Left lung (tissue), 14 donors: ENCODE data around the gene USP17L15. TPM values are rescaled to one million over a fixed set of nuclear protein-coding genes. Genes with fewer than 3 reads are reported as not detected.
"Not testable (repeated sequence)": the region's sequence is repeated elsewhere in the genome, so short reads cannot be mapped to it uniquely, and the experiment has no call there.

Experiments
- ATAC-seq: fragments of 200-7000 bp; cut with Tn5 transposase; one replicate; pipeline ENCODE4 v1.9.1; 2020; ENCODE audit warnings: moderate library complexity
- DNase-seq, 4 donors: peaks; one replicate each; pipeline ENCODE4 v3.0.0-alpha.2; 2013 to 2020
- H3K27ac ChIP-seq, 2 donors: fragments of 200-600 bp; sonication (generic) in 1 of 2; one replicate each; pipeline versions ENCODE4 v1.5.0 to v1.8.0; 2020 to 2021
- H3K27me3 ChIP-seq, 2 donors: fragments of 200-600 bp; sonication (generic) in 1 of 2; one replicate each; pipeline versions ENCODE4 v1.5.0 to v1.8.0; 2020 to 2021
- H3K36me3 ChIP-seq, 2 donors: fragments of 200-600 bp; sonication (generic) in 1 of 2; one replicate each; pipeline versions ENCODE4 v1.5.0 to v1.8.0; 2020 to 2021
- H3K4me1 ChIP-seq, 2 donors: fragments of 200-600 bp; one replicate each; pipeline ENCODE4 v1.8.0; 2021
- H3K4me3 ChIP-seq, 2 donors: fragments of 200-600 bp; sonication (generic) in 1 of 2; one replicate each; pipeline versions ENCODE4 v1.5.0 to v1.8.0; 2020 to 2021; ENCODE audit warnings: mild to moderate bottlenecking in 1 of 2
- H3K9me3 ChIP-seq, 2 donors: fragments of 200-600 bp; sonication (generic) in 1 of 2; one replicate each; pipeline versions ENCODE4 v1.5.0 to v1.8.0; 2020 to 2021
- intact Hi-C, 2 donors: fragments of 100-400 bp; cut with DNase I; formaldehyde crosslinking; loops; one replicate each; pipeline versions ENCODE4 v1.11.2 to v1.14.2; 2022
- long read RNA-seq, 12 donors: library from polyadenylated mRNA in 2 of 12; unstranded in 2 of 12; transcript quantifications; one replicate each; pipeline ENCODE4 v2.0.0 and lab custom pipeline, GENCODE V29; 2019 to 2026
- polyA plus RNA-seq, 6 donors: library from polyadenylated mRNA; unstranded; fragments of 120-200 nt; gene quantifications; one replicate each; pipeline ENCODE4 v1.2.1, GENCODE V29; 2013; ENCODE audit not compliant: insufficient read length in 6 of 6
- total RNA-seq, 2 donors: library from RNA; stranded (reverse); fragmentation: NEBNext Ultra II Directional; extraction: Animal tissue kit (Norgen Biotek cat#: 25700); gene quantifications; one replicate each; pipeline ENCODE4 v1.2.1, GENCODE V29; 2021
- donor health status: DM: no; HTN: yes; CAD: no.
- donor health status: DM: no; HTN: no; CAD: no.

Gene USP17L15, protein sequence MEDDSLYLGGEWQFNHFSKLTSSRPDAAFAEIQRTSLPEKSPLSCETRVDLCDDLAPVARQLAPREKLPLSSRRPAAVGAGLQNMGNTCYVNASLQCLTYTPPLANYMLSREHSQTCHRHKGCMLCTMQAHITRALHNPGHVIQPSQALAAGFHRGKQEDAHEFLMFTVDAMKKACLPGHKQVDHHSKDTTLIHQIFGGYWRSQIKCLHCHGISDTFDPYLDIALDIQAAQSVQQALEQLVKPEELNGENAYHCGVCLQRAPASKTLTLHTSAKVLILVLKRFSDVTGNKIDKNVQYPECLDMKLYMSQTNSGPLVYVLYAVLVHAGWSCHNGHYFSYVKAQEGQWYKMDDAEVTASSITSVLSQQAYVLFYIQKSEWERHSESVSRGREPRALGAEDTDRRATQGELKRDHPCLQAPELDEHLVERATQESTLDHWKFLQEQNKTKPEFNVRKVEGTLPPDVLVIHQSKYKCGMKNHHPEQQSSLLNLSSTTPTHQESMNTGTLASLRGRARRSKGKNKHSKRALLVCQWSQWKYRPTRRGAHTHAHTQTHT
- total RNA-seq (not detected), polyA plus RNA-seq (not detected)
- long read RNA-seq, donor 1, result 0 reads
- long read RNA-seq, donor 2, result 0 reads
- long read RNA-seq, donor 3, result 0 reads
- long read RNA-seq, donor 4, result 0 reads
- long read RNA-seq, donor 5, result 0 reads
- long read RNA-seq, donor 6, result 0 reads
- long read RNA-seq, donor 7, result 0 reads
- long read RNA-seq, donor 8, result 0 reads
- long read RNA-seq, donor 9, result 0 reads
- long read RNA-seq, donor 10, result 0 reads
- long read RNA-seq, donor 11, result 0 reads
- long read RNA-seq, donor 12, result 0 reads

DNA sequence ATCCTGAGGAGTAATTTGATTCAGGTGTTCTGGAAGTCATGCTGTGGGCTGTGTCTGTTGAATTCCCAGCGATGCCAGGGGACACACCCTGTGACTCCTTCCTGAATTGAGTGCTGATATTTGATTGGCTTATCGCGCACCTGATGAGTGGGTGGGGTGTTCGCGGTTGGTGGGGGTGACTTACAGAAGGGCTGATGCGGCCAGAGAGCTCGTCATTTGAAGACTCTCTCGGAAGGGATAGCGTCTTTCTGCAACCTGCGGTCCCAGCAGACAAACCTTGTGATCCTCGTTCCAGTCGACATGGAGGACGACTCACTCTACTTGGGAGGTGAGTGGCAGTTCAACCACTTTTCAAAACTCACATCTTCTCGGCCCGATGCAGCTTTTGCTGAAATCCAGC, at the start of gene USP17L15:
USP17L15 (plus strand) TSS at position 301 of the 400 bp plus-strand sequence; CDS start at position 301, 0 bp downstream.
- H3K9me3 ChIP-seq, DNase-seq, H3K4me1 ChIP-seq, H3K4me3 ChIP-seq, H3K36me3 ChIP-seq, intact Hi-C loops, ATAC-seq, H3K27ac ChIP-seq, H3K27me3 ChIP-seq: not testable (repeated sequence)

DNA sequence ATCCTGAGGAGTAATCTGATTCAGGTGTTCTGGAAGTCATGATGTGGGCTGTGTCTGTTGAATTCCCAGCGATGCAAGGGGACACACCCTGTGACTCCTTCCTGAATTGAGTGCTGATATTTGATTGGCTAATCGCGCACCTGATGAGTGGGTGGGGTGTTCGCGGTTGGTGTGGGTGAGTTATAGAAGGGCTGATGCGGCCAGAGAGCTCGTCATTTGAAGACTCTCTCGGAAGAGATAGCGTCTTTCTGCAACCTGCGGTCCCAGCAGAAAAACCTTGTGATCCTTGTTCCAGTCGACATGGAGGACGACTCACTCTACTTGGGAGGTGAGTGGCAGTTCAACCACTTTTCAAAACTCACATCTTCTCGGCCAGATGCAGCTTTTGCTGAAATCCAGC, 23.8 kb upstream of the USP17L15 start, which contains the start of gene USP17L10:
USP17L10 (plus strand) TSS at position 301 of the 400 bp plus-strand sequence; CDS start at position 301, 0 bp downstream.
- H3K36me3 ChIP-seq, DNase-seq, H3K4me1 ChIP-seq, intact Hi-C loops, H3K9me3 ChIP-seq, H3K4me3 ChIP-seq, H3K27ac ChIP-seq, ATAC-seq, H3K27me3 ChIP-seq: not testable (repeated sequence)

DNA sequence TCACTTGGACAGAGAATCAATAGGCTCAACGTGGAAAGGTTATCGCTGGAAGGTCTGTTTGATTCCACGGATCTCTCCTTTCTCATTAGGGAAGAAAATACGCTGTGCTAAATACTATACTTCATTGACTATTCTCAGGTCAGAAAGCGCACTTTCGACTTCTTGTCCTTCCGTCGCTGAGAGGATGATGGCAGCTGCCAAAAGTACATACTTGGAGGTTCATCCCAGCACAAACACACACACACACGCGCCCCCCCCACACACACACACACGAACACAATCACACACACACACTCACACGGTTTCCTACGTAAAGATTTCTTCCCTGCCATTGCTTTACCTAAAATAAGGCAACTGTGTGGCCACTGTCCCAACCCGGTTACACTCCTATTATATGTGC, 19.5 kb upstream of the USP17L15 start:
- H3K27ac ChIP-seq, H3K27me3 ChIP-seq, H3K4me1 ChIP-seq, H3K36me3 ChIP-seq, H3K9me3 ChIP-seq, ATAC-seq, H3K4me3 ChIP-seq, intact Hi-C loops: not testable (repeated sequence)
- DNase-seq, result peak in 2 of 4 donors; percentile 7 to 39

DNA sequence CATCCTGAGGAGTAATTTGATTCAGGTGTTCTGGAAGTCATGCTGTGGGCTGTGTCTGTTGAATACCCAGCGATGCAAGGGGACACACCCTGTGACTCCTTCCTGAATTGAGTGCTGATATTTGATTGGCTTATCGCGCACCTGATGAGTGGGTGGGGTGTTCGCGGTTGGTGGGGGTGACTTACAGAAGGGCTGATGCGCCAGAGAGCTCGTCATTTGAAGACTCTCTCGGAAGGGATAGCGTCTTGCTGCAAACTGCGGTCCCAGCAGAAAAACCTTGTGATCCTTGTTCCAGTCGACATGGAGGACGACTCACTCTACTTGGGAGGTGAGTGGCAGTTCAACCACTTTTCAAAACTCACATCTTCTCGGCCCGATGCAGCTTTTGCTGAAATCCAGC, 19.1 kb upstream of the USP17L15 start, which contains the start of gene USP17L11:
USP17L11 (plus strand) TSS at position 301 of the 400 bp plus-strand sequence; CDS start at position 301, 0 bp downstream.
- ATAC-seq, DNase-seq, H3K27me3 ChIP-seq, H3K36me3 ChIP-seq, H3K4me1 ChIP-seq, H3K4me3 ChIP-seq, H3K27ac ChIP-seq, H3K9me3 ChIP-seq, intact Hi-C loops: not testable (repeated sequence)

DNA sequence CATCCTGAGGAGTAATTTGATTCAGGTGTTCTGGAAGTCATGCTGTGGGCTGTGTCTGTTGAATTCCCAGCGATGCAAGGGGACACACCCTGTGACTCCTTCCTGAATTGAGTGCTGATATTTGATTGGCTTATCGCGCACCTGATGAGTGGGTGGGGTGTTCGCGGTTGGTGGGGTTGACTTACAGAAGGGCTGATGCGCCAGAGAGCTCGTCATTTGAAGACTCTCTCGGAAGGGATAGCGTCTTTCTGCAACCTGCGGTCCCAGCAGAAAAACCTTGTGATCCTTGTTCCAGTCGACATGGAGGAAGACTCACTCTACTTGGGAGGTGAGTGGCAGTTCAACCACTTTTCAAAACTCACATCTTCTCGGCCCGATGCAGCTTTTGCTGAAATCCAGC, 14.3 kb upstream of the USP17L15 start, which contains the start of gene USP17L12:
USP17L12 (plus strand) TSS at position 301 of the 400 bp plus-strand sequence; CDS start at position 301, 0 bp downstream.
- intact Hi-C loops, H3K9me3 ChIP-seq, H3K4me3 ChIP-seq, H3K36me3 ChIP-seq, H3K27me3 ChIP-seq, H3K4me1 ChIP-seq, ATAC-seq, H3K27ac ChIP-seq, DNase-seq: not testable (repeated sequence)

DNA sequence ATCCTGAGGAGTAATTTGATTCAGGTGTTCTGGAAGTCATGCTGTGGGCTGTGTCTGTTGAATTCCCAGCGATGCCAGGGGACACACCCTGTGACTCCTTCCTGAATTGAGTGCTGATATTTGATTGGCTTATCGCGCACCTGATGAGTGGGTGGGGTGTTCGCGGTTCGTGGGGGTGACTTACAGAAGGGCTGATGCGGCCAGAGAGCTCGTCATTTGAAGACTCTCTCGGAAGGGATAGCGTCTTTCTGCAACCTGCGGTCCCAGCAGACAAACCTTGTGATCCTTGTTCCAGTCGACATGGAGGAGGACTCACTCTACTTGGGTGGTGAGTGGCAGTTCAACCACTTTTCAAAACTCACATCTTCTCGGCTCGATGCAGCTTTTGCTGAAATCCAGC, 9.6 kb upstream of the USP17L15 start, which contains the start of gene USP17L13:
USP17L13 (plus strand) TSS at position 301 of the 400 bp plus-strand sequence; CDS start at position 301, 0 bp downstream.
- H3K4me1 ChIP-seq, intact Hi-C loops, H3K27me3 ChIP-seq, H3K4me3 ChIP-seq, H3K27ac ChIP-seq, H3K36me3 ChIP-seq, DNase-seq, ATAC-seq, H3K9me3 ChIP-seq: not testable (repeated sequence)

DNA sequence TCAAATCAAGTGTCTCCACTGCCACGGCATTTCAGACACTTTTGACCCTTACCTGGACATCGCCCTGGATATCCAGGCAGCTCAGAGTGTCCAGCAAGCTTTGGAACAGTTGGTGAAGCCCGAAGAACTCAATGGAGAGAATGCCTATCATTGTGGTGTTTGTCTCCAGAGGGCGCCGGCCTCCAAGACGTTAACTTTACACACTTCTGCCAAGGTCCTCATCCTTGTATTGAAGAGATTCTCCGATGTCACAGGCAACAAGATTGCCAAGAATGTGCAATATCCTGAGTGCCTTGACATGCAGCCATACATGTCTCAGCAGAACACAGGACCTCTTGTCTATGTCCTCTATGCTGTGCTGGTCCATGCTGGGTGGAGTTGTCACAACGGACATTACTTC, 3.9 kb upstream of the USP17L15 start:
- peak in 1 of 4 donors; percentile 26 for DNase-seq
- ATAC-seq, intact Hi-C loops, H3K36me3 ChIP-seq, H3K4me3 ChIP-seq, H3K4me1 ChIP-seq, H3K9me3 ChIP-seq, H3K27me3 ChIP-seq, H3K27ac ChIP-seq: not testable (repeated sequence)

DNA sequence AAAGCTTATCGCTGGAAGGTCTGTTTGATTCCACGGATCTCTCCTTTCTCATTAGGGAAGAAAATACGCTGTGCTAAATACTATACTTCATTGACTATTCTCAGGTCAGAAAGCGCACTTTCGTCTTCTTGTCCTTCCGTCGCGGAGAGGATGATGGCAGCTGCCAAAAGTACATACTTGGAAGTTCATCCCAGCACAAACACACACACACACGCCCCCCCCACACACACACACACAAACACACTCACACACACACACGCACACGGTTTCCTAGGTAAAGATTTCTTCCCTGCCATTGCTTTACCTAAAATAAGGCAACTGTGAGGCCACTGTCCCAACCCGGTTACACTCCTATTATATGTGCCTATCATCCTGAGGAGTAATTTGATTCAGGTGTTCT, 4.3 kb downstream of the USP17L15 start:
- H3K27me3 ChIP-seq, H3K27ac ChIP-seq, H3K4me1 ChIP-seq, H3K4me3 ChIP-seq, H3K9me3 ChIP-seq, ATAC-seq, H3K36me3 ChIP-seq, intact Hi-C loops: not testable (repeated sequence)
- peak in 1 of 4 donors; percentile 80 for DNase-seq

DNA sequence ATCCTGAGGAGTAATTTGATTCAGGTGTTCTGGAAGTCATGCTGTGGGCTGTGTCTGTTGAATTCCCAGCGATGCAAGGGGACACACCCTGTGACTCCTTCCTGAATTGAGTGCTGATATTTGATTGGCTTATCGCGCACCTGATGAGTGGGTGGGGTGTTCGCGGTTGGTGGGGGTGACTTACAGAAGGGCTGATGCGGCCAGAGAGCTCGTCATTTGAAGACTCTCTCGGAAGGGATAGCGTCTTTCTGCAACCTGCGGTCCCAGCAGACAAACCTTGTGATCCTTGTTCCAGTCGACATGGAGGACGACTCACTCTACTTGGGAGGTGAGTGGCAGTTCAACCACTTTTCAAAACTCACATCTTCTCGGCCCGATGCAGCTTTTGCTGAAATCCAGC, 9.4 kb downstream of the USP17L15 start, which contains the start of gene USP17L17:
USP17L17 (plus strand) TSS at position 301 of the 400 bp plus-strand sequence; CDS start at position 301, 0 bp downstream.
- DNase-seq, H3K27ac ChIP-seq, H3K9me3 ChIP-seq, H3K4me3 ChIP-seq, H3K27me3 ChIP-seq, H3K4me1 ChIP-seq, H3K36me3 ChIP-seq, ATAC-seq, intact Hi-C loops: not testable (repeated sequence)

DNA sequence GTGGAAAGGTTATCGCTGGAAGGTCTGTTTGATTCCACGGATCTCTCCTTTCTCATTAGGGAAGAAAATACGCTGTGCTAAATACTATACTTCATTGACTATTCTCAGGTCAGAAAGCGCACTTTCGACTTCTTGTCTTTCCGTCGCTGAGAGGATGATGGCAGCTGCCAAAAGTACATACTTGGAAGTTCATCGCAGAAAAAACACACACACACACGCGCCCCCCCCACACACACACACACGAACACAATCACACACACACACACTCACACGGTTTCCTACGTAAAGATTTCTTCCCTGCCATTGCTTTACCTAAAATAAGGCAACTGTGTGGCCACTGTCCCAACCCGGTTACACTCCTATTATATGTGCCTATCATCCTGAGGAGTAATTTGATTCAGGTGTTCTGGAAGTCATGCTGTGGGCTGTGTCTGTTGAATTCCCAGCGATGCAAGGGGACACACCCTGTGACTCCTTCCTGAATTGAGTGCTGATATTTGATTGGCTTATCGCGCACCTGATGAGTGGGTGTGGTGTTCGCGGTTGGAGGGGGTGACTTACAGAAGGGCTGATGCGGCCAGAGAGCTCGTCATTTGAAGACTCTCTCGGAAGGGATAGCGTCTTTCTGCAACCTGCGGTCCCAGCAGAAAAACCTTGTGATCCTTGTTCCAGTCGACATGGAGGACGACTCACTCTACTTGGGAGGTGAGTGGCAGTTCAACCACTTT, 13.9 kb downstream of the USP17L15 start, which contains the start of gene USP17L18:
USP17L18 (plus strand) TSS at position 678 of the 728 bp plus-strand sequence; CDS start at position 678, 0 bp downstream.
- H3K27me3 ChIP-seq, intact Hi-C loops, H3K4me3 ChIP-seq, H3K9me3 ChIP-seq, ATAC-seq, H3K27ac ChIP-seq, H3K36me3 ChIP-seq, H3K4me1 ChIP-seq: not testable (repeated sequence)
- DNase-seq, result peak in 1 of 4 donors; percentile 34

DNA sequence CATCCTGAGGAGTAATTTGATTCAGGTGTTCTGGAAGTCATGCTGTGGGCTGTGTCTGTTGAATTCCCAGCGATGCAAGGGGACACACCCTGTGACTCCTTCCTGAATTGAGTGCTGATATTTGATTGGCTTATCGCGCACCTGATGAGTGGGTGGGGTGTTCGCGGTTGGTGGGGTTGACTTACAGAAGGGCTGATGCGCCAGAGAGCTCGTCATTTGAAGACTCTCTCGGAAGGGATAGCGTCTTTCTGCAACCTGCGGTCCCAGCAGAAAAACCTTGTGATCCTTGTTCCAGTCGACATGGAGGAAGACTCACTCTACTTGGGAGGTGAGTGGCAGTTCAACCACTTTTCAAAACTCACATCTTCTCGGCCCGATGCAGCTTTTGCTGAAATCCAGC, 18.9 kb downstream of the USP17L15 start, which contains the start of gene USP17L19:
USP17L19 (plus strand) TSS at position 301 of the 400 bp plus-strand sequence; CDS start at position 301, 0 bp downstream.
- H3K36me3 ChIP-seq, H3K4me3 ChIP-seq, H3K4me1 ChIP-seq, intact Hi-C loops, H3K27me3 ChIP-seq, H3K9me3 ChIP-seq, ATAC-seq, H3K27ac ChIP-seq, DNase-seq: not testable (repeated sequence)

DNA sequence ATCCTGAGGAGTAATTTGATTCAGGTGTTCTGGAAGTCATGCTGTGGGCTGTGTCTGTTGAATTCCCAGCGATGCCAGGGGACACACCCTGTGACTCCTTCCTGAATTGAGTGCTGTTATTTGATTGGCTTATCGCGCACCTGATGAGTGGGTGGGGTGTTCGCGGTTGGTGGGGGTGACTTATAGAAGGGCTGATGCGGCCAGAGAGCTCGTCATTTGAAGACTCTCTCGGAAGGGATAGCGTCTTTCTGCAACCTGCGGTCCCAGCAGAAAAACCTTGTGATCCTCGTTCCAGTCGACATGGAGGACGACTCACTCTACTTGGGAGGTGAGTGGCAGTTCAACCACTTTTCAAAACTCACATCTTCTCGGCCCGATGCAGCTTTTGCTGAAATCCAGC, 23.6 kb downstream of the USP17L15 start, which contains the start of gene USP17L20:
USP17L20 (plus strand) TSS at position 301 of the 400 bp plus-strand sequence; CDS start at position 301, 0 bp downstream.
- H3K36me3 ChIP-seq, H3K27ac ChIP-seq, intact Hi-C loops, H3K9me3 ChIP-seq, ATAC-seq, H3K27me3 ChIP-seq, H3K4me1 ChIP-seq, H3K4me3 ChIP-seq, DNase-seq: not testable (repeated sequence)
